Stimulated activated CD8-positive, alpha-beta memory T cell treated with anti-CD3 and anti-CD28 coated beads, Interleukin-12 subunit alpha, Interleukin-12 subunit beta, amount 100 ng/mL, for 1 hour (primary cell): ENCODE results near the gene SYCP3.
"Not testable (repeated sequence)": the region's sequence is repeated elsewhere in the genome, so short reads cannot be mapped to it uniquely, and the experiment has no call there.

Experiments
- DNase-seq: peaks from one replicate; pipeline ENCODE4 v3.0.0-alpha.2; 2020; ENCODE audit warnings: low read depth

Gene SYCP3

DNA sequence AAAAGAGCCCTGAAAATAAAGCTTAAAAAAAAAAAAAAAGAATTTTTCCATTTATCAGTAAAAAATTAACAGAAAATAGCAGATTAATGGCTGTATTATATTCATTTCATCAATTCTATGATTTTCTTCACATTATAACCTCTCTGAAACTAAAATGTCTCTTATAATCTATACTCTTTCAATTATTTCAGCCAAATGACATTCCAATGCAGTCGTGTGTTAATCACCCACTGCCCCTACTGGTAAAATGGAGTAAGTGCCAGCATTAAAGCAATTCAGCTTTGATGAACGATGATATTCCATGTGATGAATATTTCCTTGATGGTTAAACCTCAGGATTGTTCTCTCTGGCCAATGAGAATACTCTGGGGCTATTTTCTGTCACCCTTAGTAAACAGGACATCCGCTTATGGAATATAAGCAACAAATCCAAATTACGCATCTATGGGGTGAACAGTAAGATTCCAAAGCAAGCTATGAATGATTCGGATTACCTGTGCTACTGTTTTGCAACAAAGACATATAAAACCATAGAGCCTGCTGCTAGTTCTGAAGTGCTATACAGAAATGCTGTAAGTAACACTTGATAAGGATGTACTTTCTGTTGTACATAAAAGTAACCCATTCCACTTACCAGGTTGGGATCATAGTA lies 20.3 kb upstream of the SYCP3 start:
- DNase-seq: no peak

DNA sequence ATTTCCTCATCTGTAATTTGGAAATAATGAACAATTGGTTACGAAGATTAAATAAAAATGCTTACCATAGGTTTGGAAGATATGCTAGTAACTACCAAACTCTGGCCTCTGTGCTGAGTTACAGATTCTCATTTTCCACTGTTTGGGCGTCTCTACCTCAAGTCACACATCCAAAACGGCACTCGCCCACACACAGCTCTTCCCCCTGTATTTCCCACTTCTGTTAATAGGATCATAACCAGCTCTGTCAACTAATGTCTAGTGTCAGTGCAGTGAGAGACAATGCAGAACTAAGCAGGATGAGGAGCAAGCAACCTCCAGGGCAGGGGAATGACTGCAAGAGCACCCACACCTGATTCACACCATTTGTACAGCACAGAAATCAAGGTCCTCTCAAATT lies 10.9 kb upstream of the SYCP3 start:
- DNase-seq: no peak

DNA sequence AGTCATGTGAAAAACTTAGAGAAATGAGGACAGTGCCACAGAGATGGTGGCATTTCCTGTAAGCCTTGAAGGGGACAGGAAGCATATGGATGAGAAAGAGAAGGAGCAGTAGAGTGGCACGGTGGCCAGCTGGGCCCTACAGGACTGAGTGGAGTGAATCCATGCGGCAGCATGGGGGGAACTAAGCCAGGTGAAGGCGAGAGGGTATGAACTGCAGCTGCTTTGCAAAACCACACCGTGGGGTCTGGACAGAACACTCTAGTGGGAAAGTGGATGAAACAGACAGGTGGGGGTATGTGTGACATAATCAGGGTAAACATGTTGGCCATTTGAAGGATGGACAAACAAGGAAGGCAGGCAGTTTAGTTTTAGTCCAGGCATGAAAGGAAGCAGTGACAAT lies 10.4 kb upstream of the SYCP3 start:
- no peak for DNase-seq

DNA sequence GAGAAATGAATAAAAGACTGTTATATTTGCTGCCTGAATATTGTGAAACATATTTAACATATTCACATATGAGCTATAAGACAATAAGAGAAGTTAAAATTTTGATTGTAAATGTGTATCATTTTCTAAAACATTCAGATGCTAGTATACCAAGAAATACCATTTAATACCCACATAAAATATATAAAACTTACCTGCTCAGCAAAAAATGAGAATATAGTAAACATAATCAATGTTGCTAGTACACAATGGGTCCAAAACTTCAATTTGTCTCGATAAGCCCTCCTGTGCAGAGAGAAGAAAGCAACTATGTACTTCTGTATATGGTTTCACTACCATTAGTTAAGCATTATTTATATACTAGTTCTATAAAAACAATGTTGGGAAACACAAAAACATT lies 9.6 kb upstream of the SYCP3 start:
- DNase-seq: no peak

DNA sequence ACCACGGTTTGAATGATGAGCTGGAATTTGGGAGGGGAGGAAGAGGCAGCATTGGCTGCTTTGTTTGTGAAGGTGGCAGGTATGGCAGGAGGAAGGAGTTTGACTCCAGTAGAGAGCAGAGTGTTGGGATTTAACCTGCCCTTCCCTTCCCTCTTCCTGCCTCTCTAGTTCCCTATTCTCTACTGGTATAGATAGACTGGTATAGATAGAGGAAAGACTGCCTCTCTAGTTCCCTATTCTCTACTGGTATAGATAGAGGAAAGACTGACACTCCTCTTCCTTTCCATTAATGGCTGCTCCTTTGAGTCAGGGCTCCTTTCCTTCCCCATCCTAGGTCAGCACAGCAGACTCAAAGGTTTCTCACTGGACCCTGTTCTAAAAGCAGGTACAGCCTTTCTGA lies 8.4 kb upstream of the SYCP3 start:
- no peak for DNase-seq

DNA sequence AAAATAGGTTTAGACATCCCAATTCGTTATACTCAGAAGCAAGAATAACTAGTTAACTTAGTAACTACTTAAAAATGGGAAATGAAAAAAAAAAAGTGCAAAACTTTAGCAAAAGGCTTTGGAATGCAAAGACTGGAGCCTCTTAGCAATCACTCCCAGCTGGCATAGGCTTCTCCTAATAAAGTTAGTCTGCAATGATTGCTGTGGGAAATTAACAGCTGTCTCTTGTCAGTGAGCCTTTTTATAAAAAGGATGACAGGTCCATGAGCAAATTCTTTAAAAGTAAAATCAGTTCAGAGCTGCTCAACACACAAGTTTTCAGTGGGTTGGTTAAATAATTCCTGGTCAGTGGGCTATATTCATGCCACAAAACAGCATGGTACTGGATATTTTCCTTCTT lies 7.4 kb upstream of the SYCP3 start:
- no peak for DNase-seq

DNA sequence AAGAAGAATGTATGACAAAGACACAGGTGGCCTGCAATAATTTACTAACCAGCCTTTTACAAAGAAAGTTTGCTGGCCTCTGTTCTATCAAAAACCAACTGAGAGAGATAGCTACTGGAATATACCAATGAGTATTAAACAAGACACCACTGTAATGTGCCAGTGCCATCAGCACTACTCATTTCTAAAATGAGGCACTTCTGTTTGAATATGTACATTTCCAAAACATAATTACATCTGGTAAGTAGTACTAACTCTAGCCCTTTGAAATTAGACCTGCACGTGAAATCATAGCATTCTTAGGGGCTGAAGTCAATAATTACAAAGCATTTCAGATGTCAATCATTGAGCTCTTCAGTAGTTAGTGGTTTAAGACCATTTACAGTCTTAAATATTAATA lies 6.9 kb upstream of the SYCP3 start:
- DNase-seq: no peak

DNA sequence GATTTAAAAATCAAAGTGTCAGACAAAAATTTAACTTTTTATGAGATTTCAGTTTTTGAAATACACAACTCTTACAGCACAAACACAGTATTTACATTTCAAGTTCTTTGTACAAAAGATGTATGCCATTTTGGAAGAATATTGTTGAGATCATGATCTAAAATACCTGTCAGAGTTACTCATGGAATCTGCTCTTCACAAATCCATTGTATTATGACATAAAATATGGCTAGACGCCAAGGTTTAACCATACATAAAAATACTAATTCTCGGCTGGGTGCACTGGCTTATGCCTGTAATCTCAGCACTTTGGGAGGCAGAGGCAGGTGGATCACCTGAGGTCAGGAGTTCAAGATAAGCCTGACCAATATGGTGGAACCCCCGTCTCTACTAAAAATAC lies 6.2 kb upstream of the SYCP3 start:
- DNase-seq: no peak

DNA sequence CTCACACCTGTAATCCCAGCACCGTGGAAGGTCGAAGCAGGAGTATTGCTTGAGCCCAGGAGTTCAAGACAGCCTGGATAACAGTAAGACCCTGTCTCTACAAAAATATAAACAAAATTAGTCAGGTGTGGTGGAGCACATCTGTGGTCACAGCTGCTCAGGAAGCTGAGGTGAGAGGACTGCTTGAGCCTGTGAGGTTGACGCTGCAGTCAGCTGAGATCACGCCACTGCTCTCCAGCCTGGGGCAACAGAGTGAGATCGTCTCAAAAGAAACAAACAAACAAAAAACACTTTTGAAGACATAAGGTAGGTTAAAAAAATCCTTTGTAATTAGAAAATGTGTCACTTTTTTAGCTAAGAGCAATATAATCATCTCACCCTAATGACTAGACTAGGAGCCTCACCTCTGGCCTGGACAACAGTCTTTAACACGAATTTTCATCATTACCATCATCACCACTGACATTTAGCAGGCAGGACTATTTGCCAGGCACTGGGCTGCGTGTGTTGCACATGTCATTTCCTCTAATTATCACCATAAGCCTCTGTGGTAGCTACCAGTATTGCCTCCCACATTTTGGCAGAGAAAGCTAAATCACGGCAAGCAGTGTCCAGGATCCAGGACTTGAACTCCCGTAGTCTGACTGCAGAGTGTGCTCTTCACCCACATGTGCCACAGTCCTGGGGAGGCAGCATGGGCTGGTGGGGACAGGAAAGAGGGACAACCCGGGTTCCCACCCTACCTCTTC lies 4.6 kb upstream of the SYCP3 start:
- DNase-seq: no peak

DNA sequence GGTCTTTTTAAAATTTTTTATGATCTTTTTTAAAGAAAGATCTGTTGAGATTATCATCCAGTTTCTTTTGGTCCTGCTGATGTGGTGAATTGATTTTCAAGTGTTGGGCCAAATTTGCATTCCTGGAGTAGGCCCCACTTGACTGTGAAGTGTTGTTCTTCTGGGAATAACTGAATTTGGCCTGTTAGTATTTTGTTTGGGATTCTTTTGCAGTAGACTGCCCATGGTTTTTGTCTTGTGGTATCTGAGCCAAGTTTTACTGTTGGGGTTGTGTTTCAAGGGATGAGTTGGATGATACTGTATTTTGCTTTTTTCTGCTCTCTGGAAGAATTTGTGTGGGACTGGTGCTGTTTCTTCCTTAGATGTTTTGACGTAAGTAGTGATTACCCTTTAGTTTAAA lies 4.0 kb upstream of the SYCP3 start:
- no peak for DNase-seq

DNA sequence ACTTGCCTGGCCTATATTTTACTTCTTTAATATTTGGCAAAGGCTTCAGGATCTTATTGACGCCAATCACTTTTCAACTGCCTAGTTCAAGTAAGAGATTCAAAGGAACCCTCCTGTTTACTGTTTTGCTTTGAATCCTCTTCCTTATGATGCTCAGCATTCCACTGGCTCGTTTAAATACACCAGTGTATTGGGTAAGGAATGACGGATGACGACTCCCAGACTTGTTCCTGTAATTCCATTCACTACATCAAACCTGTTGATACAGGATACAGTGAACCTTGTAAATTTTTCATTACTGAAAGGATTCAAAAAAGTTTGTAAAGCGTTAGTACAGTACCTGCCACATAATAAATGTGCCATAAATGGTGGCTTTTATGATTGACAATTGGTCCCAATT lies 1.7 kb upstream of the SYCP3 start:
- DNase-seq: no peak

DNA sequence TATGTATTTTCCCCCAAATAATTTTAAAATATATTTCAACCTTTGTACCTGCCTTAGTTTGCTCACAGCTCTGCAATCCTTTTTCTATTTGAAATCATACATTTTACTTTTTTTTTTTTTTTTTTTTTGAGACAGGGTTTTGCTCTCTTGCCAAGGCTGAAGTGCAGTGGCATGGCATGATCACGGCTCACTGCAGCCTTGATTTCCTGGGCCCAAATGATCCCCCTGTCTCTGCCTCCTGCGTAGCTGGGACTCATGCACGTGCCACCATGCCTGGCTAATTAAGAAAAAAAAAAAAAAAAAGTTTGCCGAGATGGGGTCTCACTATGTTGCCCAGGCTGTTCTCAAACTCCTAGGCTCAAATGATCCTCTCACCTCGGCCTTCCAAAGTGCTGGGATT lies 1.3 kb upstream of the SYCP3 start:
- DNase-seq: no peak

DNA sequence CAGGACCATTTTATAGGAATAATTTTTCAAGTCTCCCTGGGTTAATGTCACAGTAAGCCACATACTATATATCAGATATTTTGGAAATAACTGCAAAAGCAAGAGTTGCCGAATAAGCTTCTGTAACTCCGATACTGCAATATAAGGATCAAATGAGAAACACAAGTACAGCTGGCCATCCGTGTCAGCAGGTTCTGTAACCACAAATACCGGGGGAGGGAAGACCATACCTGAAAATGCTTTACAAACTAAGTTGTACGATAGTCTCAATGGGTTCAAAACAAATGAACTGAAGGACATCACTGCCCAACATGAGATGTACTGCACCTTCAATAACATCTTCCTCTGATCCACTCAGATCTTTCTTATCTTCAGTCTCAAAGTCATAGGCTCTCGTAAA lies 1.8 kb downstream of the SYCP3 start:
- no peak for DNase-seq

DNA sequence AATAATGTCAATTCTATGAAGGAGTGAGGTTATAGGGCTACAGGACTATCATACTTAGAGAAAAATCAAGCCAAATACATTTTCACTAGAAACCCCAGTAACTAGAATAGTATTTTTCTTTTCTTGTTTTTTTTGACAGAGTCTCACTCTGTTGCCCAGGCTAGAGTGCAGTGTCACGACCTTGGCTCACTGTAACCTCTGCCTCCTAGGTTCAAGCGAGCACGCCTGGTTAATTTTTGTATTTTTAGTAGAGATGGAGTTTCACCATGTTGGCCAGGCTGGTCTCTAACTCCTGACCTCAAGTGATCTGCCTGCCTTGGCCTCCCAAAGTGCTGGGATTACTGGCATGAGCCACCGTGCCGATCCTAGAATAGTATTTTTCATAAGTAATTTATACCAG lies 4.8 kb downstream of the SYCP3 start:
- DNase-seq: not testable (repeated sequence)

DNA sequence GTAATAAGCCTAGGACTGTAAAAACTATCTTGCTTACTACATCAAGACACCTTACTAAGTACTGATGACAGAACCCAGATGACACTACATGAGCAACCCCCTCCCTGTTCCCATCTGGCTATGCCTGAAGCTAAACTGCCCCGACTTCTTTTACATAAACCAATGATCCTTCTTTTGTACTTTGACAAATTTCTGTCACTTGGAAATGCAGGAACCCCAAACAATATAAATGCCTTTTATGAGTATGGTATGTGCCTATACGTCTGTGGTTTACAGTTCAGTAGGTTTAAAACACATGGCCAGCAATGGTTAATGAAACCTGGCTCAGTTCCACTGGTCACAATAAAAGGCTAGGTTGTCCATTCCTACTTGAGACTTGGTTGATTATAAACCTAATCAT lies 6.1 kb downstream of the SYCP3 start:
- DNase-seq: no peak

DNA sequence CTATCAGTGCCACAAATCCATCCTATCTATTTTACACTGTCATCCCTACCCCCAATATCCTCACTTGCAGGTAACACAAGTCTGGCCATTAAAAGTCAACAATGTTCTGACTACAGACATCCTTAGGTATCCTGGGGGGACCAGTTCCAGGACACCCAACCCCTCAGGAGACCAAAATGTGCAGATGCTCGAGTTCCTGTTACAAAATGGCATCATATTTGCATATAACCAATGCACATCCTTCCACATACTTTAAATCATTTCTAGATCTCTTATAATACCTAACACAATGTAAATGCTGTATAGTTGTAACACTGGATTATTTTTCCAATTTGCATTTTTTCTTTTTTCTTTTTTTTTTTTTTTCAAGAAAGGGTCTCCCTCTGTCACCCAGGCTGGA lies 6.9 kb downstream of the SYCP3 start:
- no peak for DNase-seq

DNA sequence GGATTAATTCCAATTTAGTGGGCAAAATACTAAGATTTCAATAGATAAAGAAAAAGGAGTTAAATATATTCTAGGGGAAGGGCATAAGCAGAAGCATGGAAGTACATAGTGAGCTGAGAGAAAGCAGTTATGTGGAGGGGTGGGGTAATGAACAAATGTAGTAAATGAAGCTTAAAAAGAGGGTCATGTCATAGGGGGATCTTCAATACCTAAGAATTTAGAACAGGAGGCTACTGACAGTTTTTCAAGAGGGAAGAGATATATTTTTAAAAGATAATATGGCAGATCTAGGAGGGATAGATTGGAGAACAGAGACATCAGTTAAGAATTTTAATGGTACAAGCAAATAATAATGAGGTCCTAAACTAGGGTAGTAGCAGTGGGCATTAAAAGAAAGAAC lies 9.4 kb downstream of the SYCP3 start:
- DNase-seq: no peak

DNA sequence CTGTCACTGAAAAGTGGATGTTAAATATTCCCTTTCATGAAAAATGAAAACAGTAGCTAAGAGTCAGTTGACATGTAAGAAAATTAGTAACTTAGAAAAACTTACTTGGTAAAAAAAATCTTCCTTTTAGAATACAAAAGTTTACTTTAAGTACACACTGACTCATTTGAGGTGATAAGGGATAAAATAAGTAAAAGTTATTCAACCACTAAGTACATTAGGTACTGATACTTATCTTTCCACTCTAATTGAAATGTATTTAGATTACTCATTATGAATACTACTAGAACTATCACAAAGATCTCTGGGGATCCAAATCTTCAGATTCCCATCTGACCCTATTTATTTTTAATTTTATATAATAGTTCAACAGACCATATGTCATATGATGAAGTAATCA lies 12.2 kb downstream of the SYCP3 start:
- no peak for DNase-seq

DNA sequence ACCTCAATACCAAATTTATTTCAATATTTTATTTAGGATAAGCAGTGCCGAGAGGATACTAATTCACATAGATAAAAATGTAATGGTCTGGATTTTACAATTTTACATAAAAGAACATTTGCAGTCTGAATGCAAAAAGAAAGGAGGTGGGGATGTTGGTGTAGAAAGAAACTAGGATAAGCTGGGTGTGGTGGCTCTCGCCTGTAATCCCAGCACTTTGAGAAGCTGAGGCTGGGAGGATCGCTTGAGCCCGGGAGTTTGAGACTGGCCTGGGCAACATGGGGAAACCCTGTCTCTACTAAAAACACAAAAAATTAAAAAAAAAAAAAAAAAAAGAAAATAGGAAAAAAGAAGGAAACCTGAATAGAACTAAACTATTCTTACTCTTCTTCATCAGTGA lies 16.9 kb downstream of the SYCP3 start:
- no peak for DNase-seq

DNA sequence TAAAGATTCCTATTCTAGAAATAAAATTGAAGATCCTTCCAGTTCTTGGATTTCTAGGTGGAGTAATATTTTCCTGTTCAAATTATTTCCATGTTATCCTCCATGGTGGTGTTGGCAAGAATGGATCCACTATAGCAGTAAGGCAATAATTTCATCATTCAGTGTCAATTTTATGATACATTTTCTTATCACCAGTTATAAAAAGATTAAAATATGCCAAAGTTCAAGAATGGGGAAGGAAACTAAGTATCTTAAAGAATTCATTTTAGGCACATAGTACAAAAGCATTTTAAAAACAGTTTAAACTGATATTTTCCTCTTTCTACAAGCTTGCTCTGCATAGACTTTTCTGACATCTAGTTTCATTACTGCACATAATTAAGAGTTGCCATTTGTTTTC lies 19.1 kb downstream of the SYCP3 start:
- DNase-seq: no peak

DNA sequence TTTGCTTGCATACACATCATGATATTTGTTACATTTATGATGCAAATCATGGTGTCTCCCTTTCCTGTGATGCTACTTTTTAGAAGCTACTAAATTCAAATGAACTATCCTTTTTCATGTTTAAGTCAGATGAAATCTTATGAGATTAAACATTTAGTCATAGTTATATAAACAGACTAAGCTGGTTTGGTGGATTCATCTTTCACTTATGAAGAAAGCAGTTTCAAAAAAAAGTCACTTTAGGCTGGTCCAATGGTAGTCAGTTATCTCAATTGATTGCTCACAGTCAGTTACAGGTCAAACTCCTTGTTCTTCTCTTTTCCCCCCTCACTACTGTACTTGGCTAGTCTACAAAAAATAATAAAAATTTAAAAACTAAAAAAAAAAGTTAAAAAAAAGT lies 19.7 kb downstream of the SYCP3 start:
- no peak for DNase-seq

DNA sequence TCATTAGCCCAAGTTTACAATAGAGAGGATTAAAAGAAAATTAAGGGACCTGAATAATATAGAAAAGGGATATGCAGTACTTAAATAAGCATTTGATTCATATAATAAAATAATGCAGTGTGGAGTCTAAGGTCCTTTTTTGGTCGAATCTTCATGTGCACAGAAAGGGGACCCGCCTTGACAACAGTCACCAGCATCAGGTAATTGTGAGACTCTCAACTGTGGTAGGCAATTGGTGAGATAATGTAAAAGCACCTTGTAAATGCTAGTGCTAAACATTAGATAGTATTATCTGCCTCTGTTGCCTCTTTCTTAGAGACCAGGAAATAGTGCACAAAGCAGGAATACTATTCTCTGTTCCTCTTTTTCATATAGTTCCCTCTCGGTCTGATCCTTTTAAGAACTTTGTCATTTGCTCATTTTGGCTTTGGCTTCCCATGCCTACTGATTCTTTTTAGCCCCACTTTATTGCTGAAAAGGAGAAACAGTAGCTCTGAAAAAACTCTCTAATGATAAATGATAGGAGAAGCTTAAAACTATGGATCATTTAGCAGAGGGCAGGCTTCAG lies 24.3 kb downstream of the SYCP3 start:
- no peak for DNase-seq

DNA sequence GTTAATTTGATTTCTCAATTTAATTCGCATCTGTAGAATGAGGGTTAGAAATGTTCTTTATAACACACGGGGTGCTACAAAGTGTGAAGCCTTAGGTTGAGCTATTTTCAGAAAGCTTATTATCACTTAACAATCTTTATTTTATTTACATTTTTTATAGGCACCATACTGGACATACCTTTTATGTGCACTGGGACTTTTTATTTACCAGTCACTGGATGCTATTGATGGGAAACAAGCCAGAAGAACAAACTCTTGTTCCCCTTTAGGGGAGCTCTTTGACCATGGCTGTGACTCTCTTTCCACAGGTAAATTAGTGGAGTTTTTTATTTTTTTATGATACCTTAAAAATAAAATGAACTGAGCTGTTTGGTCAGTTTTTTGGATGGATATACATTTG lies 25.3 kb downstream of the SYCP3 start:
- DNase-seq: no peak
